Stimulated activated CD8-positive, alpha-beta memory T cell treated with anti-CD3 and anti-CD28 coated beads, Interleukin-15, amount 100 ng/mL, for 24 hours (primary cell): ENCODE measurements around the gene TNFRSF9.
A peak's percentile ranks its signal among the peaks of the same experiment; 100 is the strongest.
"Not testable (repeated sequence)": the region's sequence is repeated elsewhere in the genome, so short reads cannot be mapped to it uniquely, and the experiment has no call there.

ENCODE experiments used
- DNase-seq: peaks from one replicate; pipeline ENCODE4 v3.0.0-alpha.2; 2020; ENCODE audit warnings: low read depth

Gene TNFRSF9

GRCh38 chr1:7940745-7941436, at the start of gene TNFRSF9:
TSS of gene TNFRSF9 (minus strand) at chr1:7940839. CDS start at chr1:7939994, 845 bp downstream.
- peak; percentile 50 for DNase-seq

- DNase-seq = no peak
Observed at GRCh38 chr1:7989762-7990428, 49.3 kb upstream of the TNFRSF9 start.

- DNase-seq = no peak
Observed at GRCh38 chr1:7988576-7988975, 47.9 kb upstream of the TNFRSF9 start.

- DNase-seq = no peak
Observed at GRCh38 chr1:7987528-7987927, 46.9 kb upstream of the TNFRSF9 start.

- no peak for DNase-seq
Observed at GRCh38 chr1:7985851-7986612, 45.4 kb upstream of the TNFRSF9 start.

DNA sequence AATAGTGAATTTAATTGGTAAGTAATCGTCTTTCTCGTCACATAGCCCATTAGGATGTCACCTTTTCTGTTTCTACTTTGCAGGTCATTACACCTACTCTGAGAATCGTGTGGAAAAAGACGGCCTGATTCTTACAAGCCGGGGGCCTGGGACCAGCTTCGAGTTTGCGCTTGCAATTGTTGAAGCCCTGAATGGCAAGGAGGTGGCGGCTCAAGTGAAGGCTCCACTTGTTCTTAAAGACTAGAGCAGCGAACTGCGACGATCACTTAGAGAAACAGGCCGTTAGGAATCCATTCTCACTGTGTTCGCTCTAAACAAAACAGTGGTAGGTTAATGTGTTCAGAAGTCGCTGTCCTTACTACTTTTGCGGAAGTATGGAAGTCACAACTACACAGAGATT, 44.2 kb upstream of the TNFRSF9 start:
- no peak for DNase-seq

DNA sequence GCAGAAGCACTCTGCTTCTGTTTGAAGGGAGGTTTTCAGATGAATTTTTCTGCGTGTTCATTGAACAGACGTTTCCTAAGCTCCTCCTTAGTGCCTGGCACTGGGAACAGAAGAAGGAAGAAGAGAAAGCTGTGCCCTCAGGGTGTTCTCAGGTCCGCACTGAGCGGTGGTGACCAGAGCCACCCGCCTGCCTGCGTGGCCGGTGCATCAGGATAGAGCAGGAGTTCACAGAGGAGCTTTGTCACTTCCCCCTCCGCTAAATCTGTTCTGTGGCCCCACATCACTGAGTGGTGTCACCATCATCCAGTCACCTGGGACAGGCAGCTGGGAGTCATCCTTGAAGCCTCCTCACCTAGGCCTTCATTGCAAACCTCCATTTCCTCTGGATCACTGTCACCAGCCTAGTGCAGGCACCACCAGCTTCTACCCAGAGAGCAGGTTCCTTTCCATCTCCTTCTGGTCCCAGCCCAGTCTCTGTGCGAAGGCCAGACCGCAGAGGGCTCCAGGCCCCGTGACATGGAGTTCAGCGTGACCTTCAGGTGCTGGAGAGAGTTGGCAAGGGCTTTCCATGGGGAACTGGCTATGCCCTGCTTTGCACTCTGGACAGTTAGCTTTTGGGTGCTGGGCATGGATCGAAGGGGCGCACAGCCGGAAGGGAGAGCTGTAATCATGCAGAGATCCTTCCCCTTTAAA, 42.6 kb upstream of the TNFRSF9 start:
- no peak for DNase-seq

DNA sequence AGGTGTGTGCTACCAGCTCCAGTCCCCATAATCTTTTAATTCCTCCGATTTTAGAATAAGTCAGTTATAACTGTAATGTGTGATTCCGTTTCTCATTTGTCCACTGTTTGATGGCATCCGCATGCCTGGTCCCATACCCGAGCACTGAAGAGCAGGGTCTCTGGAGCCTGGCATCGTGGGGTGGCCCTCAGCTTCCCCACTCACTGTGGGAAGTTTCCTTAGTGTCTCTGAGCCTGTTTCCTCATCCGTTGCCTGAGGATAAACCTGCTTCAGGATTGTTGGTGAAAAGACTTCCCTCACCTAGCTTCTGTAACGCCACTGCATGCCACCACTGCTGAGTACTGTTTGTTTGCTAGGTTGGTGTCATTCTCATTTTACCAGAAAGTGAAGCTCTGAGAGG, 40.3 kb upstream of the TNFRSF9 start:
- no peak for DNase-seq

- DNase-seq = no peak
Observed at GRCh38 chr1:7975212-7975865, 34.7 kb upstream of the TNFRSF9 start.

- DNase-seq = no peak
Observed at GRCh38 chr1:7973086-7973485, 32.4 kb upstream of the TNFRSF9 start.

DNA sequence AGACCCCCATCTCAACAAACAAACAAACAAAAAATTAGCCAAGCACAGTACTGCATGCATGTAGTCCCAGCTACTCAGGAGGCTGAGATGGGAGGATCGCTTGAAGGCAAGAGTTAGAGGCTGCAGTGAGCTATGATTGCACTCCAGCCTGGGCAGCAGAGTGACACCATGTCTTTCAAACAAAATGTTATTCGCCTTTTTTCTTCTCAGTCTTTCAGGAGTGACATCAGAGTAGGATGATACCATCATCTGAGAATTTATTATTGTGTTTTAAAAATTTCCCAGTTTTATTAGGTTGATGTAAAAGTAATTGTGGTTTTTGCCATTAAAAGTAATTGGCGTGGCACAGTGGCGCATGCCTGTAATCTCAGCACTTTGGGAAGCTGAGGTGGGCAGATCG, 31.6 kb upstream of the TNFRSF9 start:
- no peak for DNase-seq

DNA sequence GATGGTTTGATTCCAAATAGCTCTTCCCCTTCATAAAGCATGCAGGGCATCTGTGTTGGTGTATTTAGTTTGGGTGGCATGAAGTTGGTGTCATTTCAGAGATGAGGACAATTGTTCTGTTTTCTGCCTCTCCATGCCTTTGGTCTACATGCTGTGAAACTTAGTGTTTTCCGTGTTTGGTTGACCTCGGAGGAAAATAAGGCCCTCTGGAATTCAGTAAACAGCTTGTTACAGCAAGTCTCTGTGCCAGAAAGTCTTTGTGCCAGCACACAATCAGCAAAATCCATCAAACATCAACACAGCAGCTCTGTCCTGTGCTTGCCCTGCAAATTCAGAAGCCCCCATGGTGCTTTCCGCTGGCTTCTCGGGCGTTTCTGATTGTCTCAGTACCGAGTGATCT, 30.4 kb upstream of the TNFRSF9 start:
- no peak for DNase-seq

GRCh38 chr1:7970246-7970645, 29.6 kb upstream of the TNFRSF9 start:
- DNase-seq = no peak

DNA sequence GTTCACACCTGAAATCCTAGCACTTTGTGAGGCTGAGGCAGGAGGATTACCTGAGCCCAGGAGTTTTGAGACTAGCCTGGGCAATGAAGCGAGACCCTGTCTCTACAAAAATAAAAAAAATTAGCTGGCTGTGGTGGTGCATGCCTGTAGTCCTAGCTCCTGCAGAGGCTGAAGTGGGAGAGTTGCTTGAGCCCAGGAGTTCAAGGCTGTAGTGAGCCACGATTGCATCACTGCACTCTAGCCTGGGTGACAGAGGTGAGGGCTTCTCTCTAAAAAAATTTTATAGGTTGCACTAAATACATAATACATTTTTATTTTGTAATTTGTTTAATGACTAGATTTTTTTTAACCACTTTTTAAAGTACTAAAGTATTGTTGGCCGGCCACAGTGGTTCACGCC, 27.0 kb upstream of the TNFRSF9 start:
- DNase-seq = no peak

DNA sequence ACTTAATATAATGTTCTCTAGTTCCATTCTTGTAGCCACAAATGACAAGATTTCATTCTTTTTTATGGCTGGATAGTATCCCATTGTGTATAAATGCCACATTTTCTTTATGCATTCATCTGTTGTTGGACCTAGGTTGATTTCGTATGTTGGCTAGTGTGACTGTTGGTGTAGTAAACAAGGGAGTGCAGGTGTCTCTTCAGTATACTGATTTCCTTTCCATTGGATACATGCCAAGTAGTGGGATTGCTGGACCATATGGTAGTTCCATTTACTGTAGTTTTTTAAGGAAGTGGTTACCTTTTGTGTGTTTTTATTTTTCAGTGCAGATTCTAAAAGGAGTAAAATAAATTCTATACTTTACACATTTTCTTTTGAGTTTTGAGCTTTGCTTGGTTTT, 26.6 kb upstream of the TNFRSF9 start:
- DNase-seq = no peak

- no peak for DNase-seq
Observed at GRCh38 chr1:7964476-7964875, 23.8 kb upstream of the TNFRSF9 start.

- not testable (repeated sequence) for DNase-seq
Observed at GRCh38 chr1:7963841-7964240, 23.2 kb upstream of the TNFRSF9 start.

- not testable (repeated sequence) for DNase-seq
Observed at GRCh38 chr1:7963378-7963730, 22.7 kb upstream of the TNFRSF9 start.

- no peak for DNase-seq
Observed at GRCh38 chr1:7962636-7963377, 22.2 kb upstream of the TNFRSF9 start.

GRCh38 chr1:7962014-7962335, 21.3 kb upstream of the TNFRSF9 start:
- no peak for DNase-seq

- DNase-seq = peak; percentile 96
Observed at GRCh38 chr1:7961216-7962013, 20.8 kb upstream of the TNFRSF9 start, which contains the start of gene PARK7. TSS of gene PARK7 (plus strand) at chr1:7961711. CDS start at chr1:7962786, 1,075 bp downstream.
